IPS-18c (cell line): Measurements from ENCODE around the gene ANXA11.
A peak's percentile ranks its signal among the peaks of the same experiment; 100 is the strongest.
"Not testable (repeated sequence)": the region's sequence is repeated elsewhere in the genome, so short reads cannot be mapped to it uniquely, and the experiment has no call there.

ENCODE experiments used
- H3K4me3 ChIP-seq: 2 replicates; pipeline ENCODE4 v1.7.0; 2013; ENCODE audit warnings: low read depth, mild to moderate bottlenecking, low read length, moderate library complexity; ENCODE audit not compliant: insufficient read depth
- H3K9me3 ChIP-seq: one replicate; pipeline ENCODE4 v1.6.1; 2013; ENCODE audit warnings: mild to moderate bottlenecking, low read length, moderate library complexity; ENCODE audit not compliant: control insufficient read depth, insufficient read depth

Gene ANXA11

GRCh38 chr10:80214368-80214982 is 9.1 kb upstream of the ANXA11 start:
- H3K9me3 ChIP-seq, H3K4me3 ChIP-seq: not testable (repeated sequence)

- H3K9me3 ChIP-seq, H3K4me3 ChIP-seq: not testable (repeated sequence)
These were observed 7.3 kb upstream of the ANXA11 start for GRCh38 chr10:80212535-80213115.

DNA sequence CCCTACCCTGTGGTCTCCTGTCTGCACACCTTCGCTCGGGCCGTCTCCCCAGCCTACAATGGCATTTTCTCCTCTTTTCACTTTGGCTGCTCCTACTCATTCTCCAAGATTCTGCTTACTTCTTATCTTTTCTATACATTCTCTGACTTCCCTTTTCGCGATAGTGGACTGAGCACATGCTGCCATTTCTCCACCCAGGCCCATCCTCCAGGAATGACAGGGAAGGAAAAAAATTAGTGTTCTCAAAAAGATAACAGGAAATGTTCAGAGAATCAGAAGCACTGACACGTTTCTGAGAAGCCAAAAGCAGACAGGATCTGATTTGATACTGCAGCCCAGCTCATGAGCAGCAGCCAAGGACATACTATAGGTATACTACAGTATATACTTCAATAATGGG is 6.4 kb upstream of the ANXA11 start:
- no peak overlapping the region for H3K4me3 ChIP-seq
- no peaks in the 10 kb centered on the region for H3K9me3 ChIP-seq

GRCh38 chr10:80210259-80210658 is 4.9 kb upstream of the ANXA11 start:
- no peak overlapping the region for H3K4me3 ChIP-seq
- H3K9me3 ChIP-seq = no peaks in the 10 kb centered on the region

DNA sequence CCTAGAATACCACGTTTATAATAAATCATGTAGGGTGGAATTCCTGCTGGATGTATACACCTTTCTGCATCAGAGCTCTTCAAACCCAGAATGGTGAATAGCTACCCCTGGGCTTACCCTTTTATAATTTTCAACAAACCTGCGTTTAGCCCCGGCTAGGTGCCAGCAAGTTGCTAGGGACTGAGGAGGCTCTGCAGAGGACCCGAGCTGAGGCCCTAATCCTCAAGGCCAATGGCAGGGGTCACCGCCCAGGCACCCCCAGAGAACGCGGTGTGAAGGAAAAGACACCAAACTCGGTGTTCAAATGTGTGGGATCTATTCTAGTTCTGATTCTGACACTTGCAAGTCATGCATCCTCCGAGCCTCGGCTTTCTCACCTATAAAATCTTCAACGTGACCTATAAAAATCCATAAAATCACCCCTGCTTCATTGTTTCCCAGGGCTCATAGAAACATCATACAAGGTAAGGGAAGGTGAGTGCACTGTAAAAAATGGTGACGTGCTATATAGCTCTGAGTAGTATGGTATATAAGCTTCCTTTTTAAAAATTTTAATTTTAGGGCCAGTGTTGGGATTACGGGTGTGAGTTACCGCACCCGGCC is 2.5 kb upstream of the ANXA11 start:
- Histone ChIP-seq H3K4me3 (no peak overlapping the region), H3K9me3 (no peaks in the 10 kb centered on the region)

DNA sequence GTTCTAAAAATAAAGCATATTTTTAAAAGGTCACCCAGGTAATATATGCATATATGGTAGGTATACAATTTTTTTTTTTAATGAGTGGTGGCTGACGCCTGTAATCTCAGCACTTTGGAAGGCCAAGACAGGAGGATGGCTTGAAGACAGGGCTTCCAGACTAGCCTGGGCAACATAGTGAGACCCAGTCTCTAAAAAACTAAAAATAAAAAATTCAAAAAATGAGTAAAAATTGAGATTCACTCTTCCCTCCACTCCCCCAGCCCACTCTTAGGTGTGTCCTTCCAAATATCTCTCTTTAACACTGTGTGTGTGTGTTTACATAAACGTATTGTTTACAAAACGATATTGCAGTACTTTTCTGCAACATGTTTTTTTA is 929 bp upstream of the ANXA11 start:
- Histone ChIP-seq H3K9me3 (no peaks in the 10 kb centered on the region), H3K4me3 (no peak overlapping the region)

DNA sequence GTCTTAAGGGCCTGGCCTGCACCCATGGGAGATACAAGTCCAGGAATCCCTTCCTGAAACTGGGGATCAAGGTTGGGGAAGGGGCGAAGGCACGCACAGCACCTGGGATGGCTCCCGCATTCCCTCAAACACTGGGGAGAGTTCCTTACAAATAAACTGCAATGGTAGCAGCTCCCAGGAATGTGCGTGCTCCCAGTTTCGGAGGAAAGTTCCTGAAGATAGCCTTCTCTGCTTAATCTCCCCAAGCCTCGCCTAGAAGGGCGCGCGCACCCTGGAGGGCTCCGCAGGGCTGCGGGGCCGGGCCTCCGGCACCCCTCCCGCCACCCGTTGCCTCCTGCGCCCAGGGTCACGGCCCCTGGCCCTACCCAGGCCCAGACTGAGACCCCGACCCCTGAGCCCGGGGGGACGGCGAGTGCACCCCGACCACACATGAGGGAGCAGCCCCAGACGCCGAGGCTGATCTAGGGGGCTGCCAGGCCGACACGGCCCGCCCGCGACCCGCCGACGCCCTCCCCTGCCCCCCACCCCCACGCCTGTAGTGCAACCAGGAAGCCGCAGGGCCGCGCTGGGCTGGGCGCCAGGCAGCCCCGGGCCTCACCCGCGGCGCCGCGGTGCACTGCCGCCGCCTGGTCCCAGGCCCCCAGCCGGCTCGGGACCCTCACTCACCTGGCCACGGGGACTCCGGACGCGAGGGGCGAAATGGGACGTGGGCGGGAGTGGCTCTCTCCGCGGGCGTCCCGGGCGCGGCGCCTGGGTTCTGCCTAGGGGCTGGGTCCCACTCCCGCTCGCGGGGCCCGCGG is 460 bp downstream of the ANXA11 start:
- H3K4me3 ChIP-seq = peak overlapping the region; percentile 71

DNA sequence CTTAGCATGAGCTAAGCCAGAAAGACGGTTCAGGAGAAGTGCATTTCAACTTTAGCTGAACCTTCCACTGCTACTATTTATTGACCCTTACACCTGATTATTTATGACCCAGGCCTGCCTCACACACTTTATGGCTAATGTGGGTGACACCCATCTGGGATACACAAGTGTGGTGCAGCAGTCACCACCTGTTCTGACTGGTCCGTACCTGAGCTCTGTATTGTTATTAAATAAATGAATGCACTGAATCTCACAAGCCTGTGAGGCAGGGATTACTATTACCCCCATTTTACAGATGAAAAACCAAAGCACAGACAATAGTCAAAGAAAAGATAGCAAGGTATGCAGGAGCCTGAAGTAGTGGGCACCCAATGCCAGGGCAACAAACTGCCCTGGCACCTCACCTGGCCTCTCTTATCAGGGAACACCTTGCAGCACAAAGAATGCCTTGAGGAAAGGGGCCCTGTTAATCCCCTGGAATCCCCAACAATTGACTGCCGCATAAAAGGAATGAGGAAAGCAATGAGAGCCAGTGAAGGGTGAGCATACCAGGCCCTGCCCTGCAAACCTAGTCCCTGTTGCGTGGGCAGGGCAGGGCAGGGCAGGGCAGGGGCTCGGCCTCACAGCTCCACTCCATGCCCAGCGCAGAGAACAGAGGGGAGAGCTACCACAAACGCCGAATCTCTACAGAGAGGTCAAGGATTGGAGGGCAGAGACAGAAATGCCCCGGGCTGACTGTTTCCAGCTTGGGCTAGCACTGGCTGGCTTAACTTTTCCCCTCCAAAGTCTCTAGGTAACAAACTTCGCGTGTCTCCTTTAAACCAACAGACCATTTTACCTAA is 1.3 kb downstream of the ANXA11 start:
- H3K9me3 ChIP-seq = no peaks in the 10 kb centered on the region
- H3K4me3 ChIP-seq = peak overlapping the region; percentile 71

More for the DNA sequence above, 460 bp downstream of the ANXA11 start:
- H3K9me3 ChIP-seq = no peaks in the 10 kb centered on the region

- no peaks in the 10 kb centered on the region for H3K9me3 ChIP-seq
- H3K4me3 ChIP-seq = no peak overlapping the region
These were observed 2.2 kb downstream of the ANXA11 start for GRCh38 chr10:80202934-80203834.

GRCh38 chr10:80202530-80202929 is 2.8 kb downstream of the ANXA11 start:
- H3K4me3 ChIP-seq, H3K9me3 ChIP-seq: not testable (repeated sequence)

DNA sequence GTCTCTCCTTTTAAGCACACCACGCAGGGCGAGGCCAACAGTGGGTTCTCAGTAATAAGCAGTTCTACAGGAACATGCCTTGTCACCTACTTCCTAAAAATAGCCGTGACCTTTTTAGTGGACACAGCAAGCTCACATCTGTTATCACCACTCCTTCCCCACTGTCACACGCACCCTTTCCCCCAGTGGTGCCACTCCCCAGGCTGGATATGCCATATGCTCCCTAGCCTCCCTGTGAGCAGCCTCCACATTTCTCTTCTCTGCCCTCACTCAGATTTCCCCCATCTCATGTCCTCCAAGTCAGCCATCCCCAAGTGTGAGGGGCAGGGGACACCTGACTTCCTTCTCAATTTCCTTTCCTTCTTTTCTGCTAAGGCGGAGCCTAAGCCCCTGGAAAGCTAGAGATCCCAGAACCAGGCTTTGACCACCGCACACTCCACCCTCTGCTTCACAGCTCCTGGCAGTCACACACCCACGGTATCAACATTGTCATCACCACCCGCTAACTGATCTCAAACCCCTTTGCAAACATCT is 3.7 kb downstream of the ANXA11 start:
- Histone ChIP-seq H3K9me3 (no peaks in the 10 kb centered on the region), H3K4me3 (no peak overlapping the region)

GRCh38 chr10:80200687-80201086 is 4.7 kb downstream of the ANXA11 start:
- Histone ChIP-seq H3K4me3 (no peak overlapping the region), H3K9me3 (no peaks in the 10 kb centered on the region)

- Histone ChIP-seq H3K4me3 (no peak overlapping the region), H3K9me3 (no peaks in the 10 kb centered on the region)
These were observed 5.1 kb downstream of the ANXA11 start for GRCh38 chr10:80200259-80200658.

GRCh38 chr10:80199828-80200227 is 5.5 kb downstream of the ANXA11 start:
- Histone ChIP-seq H3K4me3 (no peak overlapping the region), H3K9me3 (no peaks in the 10 kb centered on the region)

DNA sequence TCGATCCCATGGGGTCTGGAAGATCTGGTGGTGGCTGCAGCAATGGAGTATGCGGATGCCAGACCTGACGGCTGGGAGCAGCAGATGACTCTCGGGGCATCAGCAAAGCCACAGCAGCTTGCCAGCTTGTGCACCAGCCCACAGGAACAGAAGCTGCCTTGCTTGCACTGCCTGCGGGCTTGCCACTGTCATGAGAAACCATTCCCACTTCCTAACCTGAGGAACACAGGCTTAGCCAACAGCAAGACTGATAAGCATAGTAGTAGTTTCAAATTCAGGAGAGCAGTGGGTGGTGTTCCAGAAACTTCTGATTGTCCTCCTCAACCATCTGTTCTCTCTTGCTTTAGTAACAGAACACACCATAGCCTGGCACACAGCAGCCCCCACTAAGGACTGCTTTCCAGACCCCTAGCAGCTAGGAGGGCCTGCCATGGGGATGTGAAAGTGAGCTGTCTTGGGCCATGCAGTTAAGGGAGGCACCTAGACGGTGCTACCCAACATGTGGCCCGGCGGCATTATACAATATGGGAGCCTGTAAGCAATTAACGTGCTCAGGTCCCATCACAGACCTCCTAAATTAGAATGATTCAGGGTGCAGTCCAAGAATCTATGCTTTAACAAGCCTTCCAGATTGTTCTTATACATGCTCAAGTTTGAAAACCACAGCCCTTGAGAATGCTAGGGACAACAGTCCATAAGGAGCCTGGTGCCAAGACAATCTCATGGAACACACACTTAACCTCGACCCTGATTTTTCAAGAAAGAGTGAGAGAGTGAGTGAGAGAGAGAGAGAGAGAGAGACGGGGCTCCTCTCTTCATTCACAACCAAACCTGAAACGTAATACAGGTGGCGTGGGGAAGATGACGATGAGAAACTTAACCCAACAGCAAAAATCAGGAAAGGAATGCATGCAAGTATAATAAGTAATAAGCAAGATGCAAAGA is 7.1 kb downstream of the ANXA11 start:
- Histone ChIP-seq H3K4me3 (no peak overlapping the region), H3K9me3 (no peaks in the 10 kb centered on the region)
